CD4-positive, alpha-beta T cell (primary cell): Measurements from ENCODE around the gene PDZRN4. TPM values are rescaled to one million over a fixed set of nuclear protein-coding genes. Genes with fewer than 3 reads are reported as not detected.

ENCODE experiments used
- ATAC-seq: fragments of 200-7000 bp; cut with Tn5 transposase; one replicate; pipeline ENCODE4 v1.10.0; 2022; ENCODE audit warnings: mild to moderate bottlenecking; ENCODE audit not compliant: poor library complexity
- CTCF ChIA-PET: fragments of 350-600 bp; sonication (Branson Sonifier 250); formaldehyde crosslinking; loops from one replicate; lab custom pipeline; 2021; ENCODE audit warnings: antibody characterized with exemption, inconsistent platforms; lab: Charles Lee
- POLR2A ChIA-PET: fragments of 350-600 bp; sonication (Branson Sonifier 250); formaldehyde crosslinking; loops from one replicate; lab custom pipeline; 2021; ENCODE audit warnings: antibody characterized with exemption, inconsistent platforms; lab: Charles Lee
- DNase-seq, 14 experiments: peaks; one replicate each; pipeline ENCODE4 v3.0.0-alpha.2; 2013 to 2020; ENCODE audit warnings: mixed read lengths in 2 of 14
- H3K27ac ChIP-seq, 2 donors: one replicate each; pipeline versions ENCODE4 v1.5.1 to v1.7.0; 2013; ENCODE audit warnings: low read length in 2 of 2, low read depth in 1 of 2, mild to moderate bottlenecking in 1 of 2
- H3K27me3 ChIP-seq, 2 experiments: 1 replicate in 1 of 2; 2 replicates in 1 of 2; pipeline versions ENCODE4 v1.6.1 to v1.7.0; 2013; ENCODE audit warnings: low read length in 2 of 2, control low read depth in 1 of 2, mild to moderate bottlenecking in 1 of 2, moderate library complexity in 1 of 2; ENCODE audit not compliant: insufficient read depth in 2 of 2, control insufficient read depth in 1 of 2
- H3K36me3 ChIP-seq: one replicate; pipeline ENCODE4 v1.6.1; 2013; ENCODE audit warnings: low read length, control low read depth; ENCODE audit not compliant: insufficient read depth
- H3K4me1 ChIP-seq: one replicate; pipeline ENCODE4 v1.6.1; 2013; ENCODE audit warnings: low read length, control low read depth; ENCODE audit not compliant: insufficient read depth
- H3K4me3 ChIP-seq: one replicate; pipeline ENCODE4 v1.5.1; 2013; ENCODE audit warnings: mild to moderate bottlenecking, low read length, moderate library complexity
- H3K9me3 ChIP-seq, 2 experiments: 1 replicate in 1 of 2; 2 replicates in 1 of 2; pipeline versions ENCODE4 v1.6.1 to v1.7.0; 2013; ENCODE audit warnings: low read length in 2 of 2, mild to moderate bottlenecking in 2 of 2, control low read depth in 1 of 2, moderate library complexity in 1 of 2; ENCODE audit not compliant: control insufficient read depth in 1 of 2, insufficient read depth in 1 of 2
- H3K27ac Mint-ChIP-seq: one replicate; pipeline ENCODE4 v1.8.0; 2020; ENCODE audit warnings: mixed read lengths
- H3K27me3 Mint-ChIP-seq: one replicate; pipeline ENCODE4 v1.8.0; 2021; ENCODE audit warnings: mixed read lengths
- H3K36me3 Mint-ChIP-seq: one replicate; pipeline ENCODE4 v1.8.0; 2021; ENCODE audit warnings: low read depth, mixed read lengths
- H3K4me1 Mint-ChIP-seq: one replicate; pipeline ENCODE4 v1.8.0; 2021; ENCODE audit warnings: low read depth, mixed read lengths
- H3K4me3 Mint-ChIP-seq: one replicate; pipeline ENCODE4 v1.8.0; 2020; ENCODE audit warnings: mild to moderate bottlenecking, mixed read lengths
- H3K9me3 Mint-ChIP-seq: one replicate; pipeline ENCODE4 v1.8.0; 2020; ENCODE audit warnings: mixed read lengths
- intact Hi-C, 2 experiments: fragments of 100-400 bp; cut with DNase I in 1 of 2; cut with micrococcal nuclease in 1 of 2; formaldehyde crosslinking; loops; one replicate each; pipeline versions ENCODE4 v1.15.1 to v1.9.0; 2023 to 2025; cut with DNase I, micrococcal nuclease
- total RNA-seq, 174 experiments: library from RNA in 2 of 174; stranded (reverse) in 2 of 174; gene quantifications; one replicate each; pipeline ENCODE4 v1.2.3 and lab custom pipeline; 2021 to 2026
- TF ChIP-seq, protein P1 (sequence below): fragments of 200-600 bp; IDR thresholded peaks from one replicate; pipeline ENCODE4 v1.8.0; 2022; ENCODE audit warnings: antibody characterized with exemption, mild to moderate bottlenecking

Gene PDZRN4
- total RNA-seq, 2 experiments from 2014 or later = not detected

GRCh38 chr12:41468341-41468740 is 280.2 kb downstream of the PDZRN4 start:
- Mint-ChIP-seq H3K27me3 (peaks cover 8% of the 10 kb centered on the region), H3K27ac (no peak overlapping the region), H3K4me3 (no peak overlapping the region), H3K36me3 (no peaks in the 10 kb centered on the region), H3K9me3 (no peaks in the 10 kb centered on the region), H3K4me1 (no peaks in the 10 kb centered on the region)
- Histone ChIP-seq H3K4me3 (no peak overlapping the region), H3K4me1 (no peaks in the 10 kb centered on the region), H3K27me3 (no peaks in the 10 kb centered on the region), H3K36me3 (no peaks in the 10 kb centered on the region), H3K9me3 (no peaks in the 10 kb centered on the region), H3K27ac (no peak overlapping the region)
- ATAC-seq (no peak), DNase-seq (no peak)
- TF ChIP-seq, protein P1, sequence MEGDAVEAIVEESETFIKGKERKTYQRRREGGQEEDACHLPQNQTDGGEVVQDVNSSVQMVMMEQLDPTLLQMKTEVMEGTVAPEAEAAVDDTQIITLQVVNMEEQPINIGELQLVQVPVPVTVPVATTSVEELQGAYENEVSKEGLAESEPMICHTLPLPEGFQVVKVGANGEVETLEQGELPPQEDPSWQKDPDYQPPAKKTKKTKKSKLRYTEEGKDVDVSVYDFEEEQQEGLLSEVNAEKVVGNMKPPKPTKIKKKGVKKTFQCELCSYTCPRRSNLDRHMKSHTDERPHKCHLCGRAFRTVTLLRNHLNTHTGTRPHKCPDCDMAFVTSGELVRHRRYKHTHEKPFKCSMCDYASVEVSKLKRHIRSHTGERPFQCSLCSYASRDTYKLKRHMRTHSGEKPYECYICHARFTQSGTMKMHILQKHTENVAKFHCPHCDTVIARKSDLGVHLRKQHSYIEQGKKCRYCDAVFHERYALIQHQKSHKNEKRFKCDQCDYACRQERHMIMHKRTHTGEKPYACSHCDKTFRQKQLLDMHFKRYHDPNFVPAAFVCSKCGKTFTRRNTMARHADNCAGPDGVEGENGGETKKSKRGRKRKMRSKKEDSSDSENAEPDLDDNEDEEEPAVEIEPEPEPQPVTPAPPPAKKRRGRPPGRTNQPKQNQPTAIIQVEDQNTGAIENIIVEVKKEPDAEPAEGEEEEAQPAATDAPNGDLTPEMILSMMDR = no peak
- intact Hi-C loops = no loop called here
- CTCF ChIA-PET = no interaction called here
- POLR2A ChIA-PET = no interaction called here

- Histone ChIP-seq H3K27ac (no peak overlapping the region), H3K4me1 (no peaks in the 10 kb centered on the region), H3K27me3 (no peaks in the 10 kb centered on the region), H3K36me3 (no peaks in the 10 kb centered on the region), H3K9me3 (no peaks in the 10 kb centered on the region), H3K4me3 (no peak overlapping the region)
- H3K27ac Mint-ChIP-seq = no peak overlapping the region
- no peaks in the 10 kb centered on the region for H3K36me3 Mint-ChIP-seq
- DNase-seq (no peak), ATAC-seq (no peak)
- no peaks in the 10 kb centered on the region for H3K4me1 Mint-ChIP-seq
- TF ChIP-seq, protein P1 = no peak
- no peak overlapping the region for H3K4me3 Mint-ChIP-seq
- CTCF ChIA-PET = no interaction called here
- intact Hi-C loops = no loop called here
- POLR2A ChIA-PET = no interaction called here
- peaks cover 8% of the 10 kb centered on the region for H3K27me3 Mint-ChIP-seq
- H3K9me3 Mint-ChIP-seq = no peaks in the 10 kb centered on the region
Measured at GRCh38 chr12:41468756-41469155, 280.6 kb downstream of the PDZRN4 start.

DNA sequence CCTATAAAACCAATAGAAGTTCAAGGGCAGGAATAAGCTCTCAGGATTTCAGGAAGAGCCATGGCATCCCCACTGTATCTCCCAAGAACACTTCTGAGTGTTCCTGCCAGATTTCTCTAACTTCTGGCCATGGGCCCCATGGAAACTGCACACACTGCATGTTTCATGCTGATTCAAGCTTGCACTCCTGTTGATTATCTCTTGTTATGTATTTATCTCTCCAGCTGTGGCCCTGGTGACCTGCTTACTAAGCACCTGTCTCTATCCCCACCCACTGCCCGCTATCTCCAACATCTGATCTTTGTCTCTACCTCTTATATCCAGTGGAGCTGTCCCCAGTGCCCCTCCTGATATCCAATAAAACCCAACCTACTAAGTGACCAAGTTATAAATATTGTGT is 285.3 kb downstream of the PDZRN4 start:
- POLR2A ChIA-PET = no interaction called here
- TF ChIP-seq, protein P1 = no peak
- no peak for ATAC-seq

More for the DNA sequence above, 285.3 kb downstream of the PDZRN4 start:
- no peaks in the 10 kb centered on the region for H3K36me3 ChIP-seq
- CTCF ChIA-PET = no interaction called here
- no peak overlapping the region for H3K27ac Mint-ChIP-seq
- H3K27me3 Mint-ChIP-seq = peaks cover 14% of the 10 kb centered on the region
- H3K4me3 ChIP-seq = no peak overlapping the region
- no peaks in the 10 kb centered on the region for H3K4me1 Mint-ChIP-seq
- no peak for DNase-seq
- no peaks in the 10 kb centered on the region for H3K36me3 Mint-ChIP-seq
- H3K4me1 ChIP-seq = no peaks in the 10 kb centered on the region
- H3K4me3 Mint-ChIP-seq = no peak overlapping the region
- H3K9me3 Mint-ChIP-seq = no peaks in the 10 kb centered on the region
- H3K27ac ChIP-seq = no peak overlapping the region
- H3K9me3 ChIP-seq = no peaks in the 10 kb centered on the region
- intact Hi-C loops = no loop called here
- H3K27me3 ChIP-seq = no peaks in the 10 kb centered on the region
